ENCODE data around the gene GRIK4.
"Not testable (repeated sequence)": the region's sequence is repeated elsewhere in the genome, so short reads cannot be mapped to it uniquely, and the experiment has no call there.

GRIK4 gene

DNA sequence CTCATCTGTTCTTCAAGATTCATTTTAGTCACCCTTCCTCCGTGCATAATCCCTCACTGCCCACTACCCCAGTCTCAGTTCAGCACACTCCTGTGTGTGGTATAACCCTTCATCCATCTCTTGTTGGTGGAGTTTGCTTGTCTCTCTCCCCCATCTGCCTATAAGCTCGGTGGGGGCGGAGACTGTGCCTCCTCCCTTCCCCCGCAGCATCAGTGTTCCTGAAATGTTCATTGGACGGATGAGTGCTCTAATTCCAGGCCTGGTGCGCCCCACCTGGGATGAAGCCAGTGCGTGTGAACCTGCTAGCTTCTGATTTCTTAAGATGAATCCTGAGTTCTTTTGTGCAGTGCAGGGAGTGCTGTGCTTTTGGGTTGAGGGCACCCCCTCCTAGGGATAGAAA, 100.0 kb downstream of the GRIK4 start:
- no peak for DNase-seq

DNA sequence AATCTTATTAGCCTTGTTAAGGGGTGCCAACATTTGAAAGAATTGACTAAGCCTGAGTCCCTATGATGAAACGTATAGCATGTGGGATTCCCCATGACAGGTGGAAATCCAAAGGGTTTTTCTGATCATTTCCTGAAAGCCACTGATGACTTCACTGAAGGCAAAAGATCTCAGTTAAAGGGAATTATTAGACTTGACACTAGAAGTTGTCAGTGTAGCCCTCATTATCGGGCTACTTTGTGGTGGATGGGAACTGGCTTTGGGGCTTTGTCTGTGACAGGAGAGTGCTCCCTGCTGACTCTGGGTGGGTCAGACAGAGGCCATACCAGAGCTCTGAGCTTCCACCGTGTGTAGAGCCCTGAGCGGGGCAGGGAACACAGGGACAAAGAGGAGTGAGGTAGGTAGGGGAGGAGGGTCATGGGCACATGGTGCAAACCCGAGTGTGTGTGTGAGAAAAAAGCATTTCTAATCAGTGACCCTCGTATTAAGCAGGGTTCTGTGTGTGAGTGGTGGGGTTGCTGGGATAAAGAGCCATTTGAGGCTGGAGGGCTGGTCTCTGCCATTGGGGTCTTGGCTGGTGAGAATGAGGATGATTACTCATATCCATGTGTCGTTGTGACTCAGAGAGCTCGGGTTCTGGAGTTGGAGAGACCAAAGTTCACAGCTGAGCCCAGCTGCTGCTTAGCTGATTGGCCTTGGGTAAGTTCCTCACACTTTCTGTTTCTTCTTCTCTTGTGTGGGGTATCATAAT, 101.1 kb downstream of the GRIK4 start:
- DNase-seq, result no peak

DNA sequence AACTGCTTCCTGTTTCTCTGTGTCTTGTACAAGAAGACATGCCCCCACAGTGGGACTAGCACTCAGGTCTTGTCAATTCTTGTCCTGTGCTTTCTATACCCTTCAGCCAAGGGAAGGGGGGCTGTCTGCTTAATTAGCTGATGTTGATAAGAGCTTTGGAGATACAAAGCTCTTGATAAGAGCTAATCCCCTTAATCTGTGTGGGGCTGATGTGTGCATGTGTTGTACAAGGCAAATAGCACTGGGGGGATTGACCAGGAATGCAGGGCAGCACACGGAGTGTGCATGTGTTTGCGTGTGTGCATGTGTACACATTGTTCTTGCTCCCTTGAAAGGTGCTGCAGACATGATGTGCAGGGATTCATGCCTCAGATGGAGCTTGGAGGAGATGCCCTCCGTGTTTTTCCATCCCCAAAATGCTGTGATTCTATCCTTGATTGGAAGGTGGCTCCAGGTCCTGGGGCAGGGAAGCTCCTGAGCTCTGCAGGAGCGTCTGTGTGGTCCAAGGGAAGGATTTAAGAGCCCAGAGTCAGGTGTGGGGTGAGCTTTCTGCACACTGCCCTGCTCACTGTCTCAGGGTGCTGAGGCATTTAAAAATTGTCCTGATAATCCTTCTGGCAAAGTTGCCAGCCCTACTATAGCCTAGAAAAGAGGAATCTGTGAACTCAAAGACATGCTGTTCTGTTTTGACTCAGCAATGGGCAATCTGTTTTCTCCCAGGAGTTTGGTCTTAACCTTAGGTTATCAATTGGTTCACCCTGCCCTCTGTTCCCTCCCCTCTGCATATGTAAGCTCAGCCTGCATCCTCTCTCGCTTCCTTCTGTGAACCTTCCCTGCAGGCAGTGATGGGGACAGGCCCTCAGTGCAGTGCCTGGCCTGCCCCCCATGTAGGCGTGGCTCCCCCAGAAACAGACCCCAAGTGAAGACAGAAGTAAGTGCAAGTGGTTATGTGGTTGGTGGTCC, 102.0 kb downstream of the GRIK4 start:
- no peak for DNase-seq

DNA sequence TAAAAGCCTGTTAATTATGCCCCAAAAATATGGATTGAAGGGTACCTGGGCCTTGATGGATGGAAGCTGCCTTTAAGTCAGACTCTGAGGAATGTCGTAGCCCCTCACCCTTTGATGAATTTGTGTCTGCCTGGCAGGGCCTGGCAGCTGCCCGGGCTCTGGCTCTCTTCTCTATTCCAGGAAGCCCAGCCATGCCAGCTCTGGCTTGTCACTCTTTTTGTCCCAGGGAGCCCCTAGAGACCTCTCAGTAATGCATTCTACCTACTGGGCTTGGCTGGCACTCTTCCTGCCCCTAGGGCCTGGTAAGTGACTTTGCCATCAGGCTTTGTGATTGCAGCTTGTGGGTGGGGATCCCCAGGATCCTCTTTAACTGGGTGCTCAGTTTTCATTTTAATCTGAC, 103.8 kb downstream of the GRIK4 start:
- no peak for DNase-seq

DNA sequence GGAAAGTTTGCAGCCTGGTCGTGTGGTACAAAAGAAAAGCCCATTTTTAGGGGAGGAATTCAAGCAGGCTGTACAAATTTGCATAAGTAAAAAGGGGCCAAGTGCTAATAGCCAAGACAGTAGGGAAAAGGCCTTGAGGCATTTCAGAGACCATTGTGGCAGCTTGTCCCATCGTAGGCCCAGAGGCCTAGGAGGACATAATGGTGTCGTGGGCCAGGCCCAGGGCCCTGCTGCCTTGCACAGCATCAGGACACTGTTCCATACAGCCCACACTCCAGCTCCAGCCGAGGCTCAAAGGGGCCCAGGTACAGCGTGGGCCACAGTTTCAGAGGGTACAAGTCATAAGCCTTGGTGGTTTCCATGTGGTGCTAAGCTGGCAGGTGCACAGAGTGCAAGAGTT, 106.9 kb downstream of the GRIK4 start:
- no peak for DNase-seq

DNA sequence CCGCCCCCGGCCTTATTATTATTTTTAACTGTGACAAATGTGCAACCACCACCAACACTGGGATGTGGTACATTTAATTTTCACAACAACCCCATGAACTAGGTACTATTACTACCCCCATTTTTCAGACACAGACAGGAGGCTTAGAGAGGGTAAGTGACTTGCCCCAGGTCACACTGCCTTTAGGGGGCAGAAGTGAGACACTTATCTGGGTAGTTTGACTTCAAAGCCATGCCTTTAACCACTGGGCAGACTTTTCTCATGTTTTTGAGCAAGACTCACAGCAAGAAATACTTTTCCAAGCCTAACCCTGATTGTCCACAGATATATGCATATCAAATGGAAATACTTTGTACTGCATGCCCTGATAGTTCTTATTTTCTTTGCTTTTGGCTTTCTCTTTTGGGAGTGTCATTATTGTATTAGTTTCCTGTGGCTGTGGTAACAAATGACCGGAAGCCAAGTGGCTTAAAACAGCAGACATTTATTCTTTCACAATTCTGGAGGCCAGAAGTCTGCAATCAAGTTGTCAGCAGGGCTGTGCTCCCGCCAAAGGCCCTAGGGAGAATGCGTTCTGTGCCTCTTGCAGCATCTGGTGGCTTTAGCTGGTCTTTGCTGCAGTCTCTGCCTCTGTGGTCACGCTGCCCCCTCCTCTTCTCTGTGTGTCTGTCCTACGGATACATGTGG, 110.8 kb downstream of the GRIK4 start:
- no peak for DNase-seq

DNA sequence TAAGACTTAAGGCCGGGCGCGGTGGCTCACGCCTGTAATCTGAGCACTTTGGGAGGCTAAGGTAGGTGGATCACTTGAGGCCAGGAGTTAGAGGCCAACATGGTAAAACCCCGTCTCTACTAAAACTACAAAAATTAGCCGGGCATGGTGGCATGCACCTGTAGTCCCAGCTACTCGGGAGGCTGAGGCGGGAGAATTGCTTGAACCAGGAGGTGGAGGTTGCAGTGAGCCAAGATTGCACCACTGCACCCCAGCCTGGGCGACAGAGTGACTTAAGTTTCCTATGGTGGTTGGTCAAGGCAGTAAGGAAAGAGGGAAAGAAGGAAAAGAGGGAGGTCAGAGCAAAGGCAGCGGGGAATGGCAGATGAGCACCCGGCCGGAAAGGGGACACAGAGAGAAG, 113.4 kb downstream of the GRIK4 start:
- not testable (repeated sequence) for DNase-seq

DNA sequence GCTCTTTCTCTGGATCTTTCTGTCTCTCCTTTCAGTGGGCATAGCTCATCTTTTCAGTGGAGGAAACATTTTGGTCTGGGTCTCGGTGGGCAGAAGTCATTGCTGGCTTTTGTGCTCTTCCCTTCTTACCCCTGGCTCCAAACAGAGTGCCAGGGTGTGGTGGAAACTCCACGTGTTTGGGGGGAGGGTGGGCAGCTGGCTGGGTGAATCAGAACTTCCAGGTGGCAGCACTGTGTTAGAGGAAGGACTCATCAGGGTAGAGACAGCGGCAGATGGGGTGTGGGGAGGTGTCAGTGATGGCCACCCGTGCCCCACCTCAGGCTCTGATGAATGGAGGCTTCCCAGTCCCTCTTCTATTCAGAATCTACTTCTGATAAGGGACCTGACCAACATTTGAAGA, 114.0 kb downstream of the GRIK4 start:
- no peak for DNase-seq

DNA sequence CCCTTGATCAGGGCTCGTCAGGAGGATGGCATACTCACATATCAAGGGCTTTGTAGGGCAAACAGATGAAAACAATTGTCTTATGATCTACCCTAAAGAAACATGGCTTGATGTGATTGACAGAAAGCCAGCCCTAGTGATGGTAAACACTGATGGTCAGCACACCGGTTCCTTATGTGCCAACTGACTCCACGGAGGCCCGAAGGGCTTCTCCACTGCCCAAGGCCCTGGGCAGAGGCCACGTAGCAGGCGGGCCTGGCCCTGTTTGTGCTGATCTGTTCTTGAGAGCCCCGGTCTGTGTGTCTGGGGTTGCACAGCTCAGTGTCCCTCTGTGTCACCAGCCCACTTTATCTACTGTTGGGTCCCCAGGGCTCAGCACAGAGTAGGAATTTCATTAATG, 115.2 kb downstream of the GRIK4 start:
- DNase-seq, result no peak

DNA sequence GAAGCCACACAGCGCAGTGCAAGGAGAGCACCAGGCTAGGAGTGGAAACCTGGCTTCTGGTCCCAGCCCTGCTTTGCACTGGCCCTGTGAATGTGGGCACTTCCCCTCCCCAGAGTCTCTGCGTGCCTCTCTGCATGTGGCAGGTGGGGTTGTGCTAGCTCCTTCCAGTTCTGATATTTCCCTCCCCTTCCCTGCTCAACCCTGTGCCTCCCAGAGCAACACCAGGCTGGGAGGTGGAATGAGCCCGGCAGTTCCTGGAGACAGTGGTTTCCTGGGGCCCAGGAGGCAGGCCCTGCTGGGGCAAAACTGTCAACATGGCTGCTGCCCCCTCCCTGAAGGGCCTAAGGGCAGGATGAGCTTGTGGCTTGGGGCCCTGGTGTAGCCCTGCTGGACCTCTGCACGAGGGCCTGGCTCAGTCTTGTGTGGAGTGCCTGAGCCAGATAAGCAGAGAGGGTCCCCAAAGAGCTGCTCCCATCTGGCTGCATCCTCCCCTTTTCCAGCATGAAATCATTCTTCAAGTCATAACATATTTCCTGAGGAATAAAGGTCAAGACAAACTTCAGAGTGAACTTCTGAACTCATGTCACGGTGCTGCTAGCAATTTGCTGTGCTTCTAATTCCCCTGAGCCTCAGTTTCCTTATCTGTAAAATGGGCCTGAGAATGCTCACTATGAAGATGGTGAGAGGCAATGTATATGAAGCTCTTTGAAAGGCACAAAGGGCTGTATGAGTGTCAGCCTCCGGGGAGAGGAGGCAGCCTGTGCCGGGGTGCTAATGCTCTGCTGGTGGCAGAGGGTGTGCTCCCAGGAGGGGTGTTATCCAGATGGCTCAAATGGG, 116.0 kb downstream of the GRIK4 start:
- no peak for DNase-seq

DNA sequence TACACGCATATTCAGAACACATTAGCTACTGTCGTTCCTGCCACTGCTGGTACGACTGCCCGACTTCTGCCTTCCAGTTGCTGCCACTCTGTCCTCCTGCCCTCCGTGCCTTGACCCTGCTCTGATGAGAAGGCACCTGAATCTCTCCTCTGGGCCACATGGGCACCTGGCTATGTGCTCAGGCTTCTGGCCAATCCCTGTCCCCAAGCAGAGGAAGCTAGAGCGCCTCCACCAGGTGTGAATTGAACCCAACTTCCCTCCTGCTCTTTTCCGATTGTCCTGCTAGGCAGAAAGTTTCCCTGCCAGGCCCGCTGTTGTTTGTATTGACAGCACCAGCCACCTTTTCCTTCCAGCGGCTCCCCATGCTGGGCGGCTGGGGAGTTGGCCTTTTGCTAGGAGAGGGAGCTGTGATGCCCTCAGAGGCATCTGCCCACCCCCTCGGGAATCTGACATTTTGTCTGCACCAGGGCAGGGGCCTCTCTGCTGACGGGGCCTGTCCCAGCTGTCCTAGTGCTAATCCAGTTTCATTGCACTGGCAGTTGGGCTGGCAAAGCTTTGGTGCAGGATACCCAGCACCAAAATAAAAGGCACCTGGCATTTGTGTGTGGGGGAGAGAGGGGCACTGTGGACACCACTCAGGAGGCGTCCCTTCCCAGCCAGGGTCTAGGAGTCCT, 118.0 kb downstream of the GRIK4 start:
- DNase-seq, result no peak

DNA sequence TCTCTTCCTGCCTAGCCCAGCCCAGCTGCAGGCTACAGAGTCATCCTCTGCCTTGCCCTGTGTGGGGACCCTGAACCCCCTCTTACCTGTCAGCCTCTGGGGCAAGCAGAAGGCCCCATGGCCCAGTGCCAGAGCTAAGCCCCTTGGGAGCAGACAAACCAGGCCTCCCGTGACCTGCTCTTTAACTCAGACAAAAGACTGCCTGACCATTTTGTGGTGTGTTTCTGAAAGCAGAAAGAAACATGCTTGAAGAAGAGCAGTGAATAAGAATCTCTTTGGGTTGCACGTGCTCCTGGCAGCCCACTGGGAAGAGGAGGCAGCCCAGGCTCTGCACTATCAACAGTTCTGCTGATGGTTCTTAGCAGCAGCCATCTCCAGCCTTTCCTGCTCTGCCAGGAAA, 118.6 kb downstream of the GRIK4 start:
- DNase-seq, result no peak

DNA sequence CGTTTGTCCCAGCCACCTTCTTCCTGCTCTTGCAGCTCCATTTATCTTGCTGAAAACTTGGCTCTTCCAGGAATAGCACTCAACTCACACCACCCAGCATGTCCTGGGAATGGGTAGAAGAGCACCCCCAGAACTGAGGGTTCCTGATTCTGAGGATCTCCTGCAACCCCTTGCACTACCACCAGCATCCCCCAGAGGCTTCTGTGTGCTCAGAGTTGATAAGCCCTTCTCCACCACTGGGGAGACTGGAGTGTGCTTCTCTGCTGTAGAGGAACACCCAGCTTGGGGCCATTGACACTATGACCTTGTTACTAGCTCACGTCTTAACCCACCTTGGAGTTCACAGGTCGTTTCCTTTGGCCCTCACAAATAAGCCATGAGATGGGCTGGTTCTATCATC, 121.0 kb downstream of the GRIK4 start:
- no peak for DNase-seq

DNA sequence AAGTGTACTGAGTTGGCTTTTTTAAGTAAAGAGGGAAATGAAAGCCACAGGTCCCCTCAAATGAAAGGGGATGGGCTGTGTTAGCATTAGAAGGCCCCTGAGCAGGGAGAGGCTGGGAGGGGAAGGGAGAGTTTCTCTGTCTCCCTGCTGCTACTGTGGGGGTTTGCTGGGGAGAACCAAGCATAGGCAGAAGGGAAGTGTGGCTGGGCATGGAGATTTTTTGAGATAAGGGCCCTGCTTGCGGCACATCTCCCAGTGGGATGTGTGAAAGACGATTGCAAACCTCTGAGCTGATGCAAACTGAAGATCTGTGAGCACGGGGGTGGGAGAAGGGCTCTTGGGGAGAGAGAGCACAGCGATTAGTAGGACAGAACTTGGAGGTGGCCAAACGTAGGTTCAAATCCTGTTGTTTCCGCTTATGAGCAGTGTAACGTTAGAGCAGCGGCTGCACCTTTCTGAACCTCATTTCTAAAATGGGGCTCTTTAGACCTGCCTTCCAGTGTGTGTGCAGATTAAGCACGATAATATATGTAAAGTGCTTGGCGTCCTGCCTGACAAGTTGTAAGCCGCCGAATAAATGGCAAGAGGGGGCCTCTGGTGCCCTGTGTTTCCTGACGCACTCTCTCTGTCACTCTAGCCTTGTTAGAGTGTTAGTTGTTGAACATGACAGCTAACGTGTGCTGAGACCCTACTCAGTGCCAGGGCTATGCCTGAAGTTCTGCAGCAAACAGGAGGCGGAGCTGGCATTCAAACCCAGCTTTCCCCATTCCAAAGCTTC, 122.3 kb downstream of the GRIK4 start:
- no peak for DNase-seq

DNA sequence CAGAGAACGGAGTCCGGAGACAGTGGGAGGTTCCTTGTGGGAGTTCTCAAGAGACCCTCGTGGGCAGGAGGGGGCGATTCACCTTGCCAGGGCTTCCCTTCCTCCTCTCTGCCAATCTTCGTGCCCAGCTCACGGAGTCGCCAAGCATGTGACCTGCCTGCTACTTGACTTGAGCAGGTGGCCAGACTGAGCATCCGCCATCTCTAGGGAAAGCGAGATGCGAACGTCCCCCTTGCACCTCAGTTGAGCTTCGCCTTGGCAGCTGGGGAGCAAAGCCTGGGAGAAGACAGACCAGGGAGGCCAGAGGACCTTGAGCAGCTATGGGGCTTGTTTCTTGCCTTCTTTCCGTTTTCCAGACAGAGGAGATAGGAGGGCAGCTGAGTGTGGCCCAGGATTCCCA, 123.2 kb downstream of the GRIK4 start:
- DNase-seq, result no peak

DNA sequence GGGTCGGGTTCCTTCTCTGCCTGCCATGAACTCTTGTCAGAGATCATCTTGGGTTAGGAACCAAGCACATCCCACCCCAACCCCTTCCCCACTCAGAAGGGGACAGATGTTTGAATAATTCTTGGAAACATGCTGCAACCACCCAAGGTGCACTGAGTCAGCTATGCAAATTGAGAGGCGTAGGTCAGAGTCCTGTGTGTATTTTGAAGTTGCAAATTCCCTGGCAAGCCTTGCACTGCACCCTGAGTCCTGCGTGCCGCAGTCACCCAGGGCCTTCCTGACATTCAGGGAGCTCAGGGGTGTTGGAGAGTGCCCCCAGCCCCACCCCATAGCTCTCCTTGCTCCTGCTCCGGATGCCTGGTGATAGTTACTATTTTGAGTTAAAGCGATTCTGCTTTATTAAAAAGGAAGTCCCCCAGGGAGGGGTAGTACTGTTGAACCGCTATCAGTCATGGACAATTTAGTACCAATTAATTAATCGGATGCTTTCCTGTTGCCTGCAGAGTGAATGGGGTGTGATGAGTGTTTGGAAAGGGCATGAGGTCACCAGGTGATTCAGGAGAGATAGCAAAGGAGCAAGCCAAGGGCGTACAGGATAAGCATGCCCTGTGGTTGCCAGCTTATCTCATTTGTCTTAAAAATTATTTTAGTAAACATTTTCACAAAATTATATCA, 123.7 kb downstream of the GRIK4 start:
- DNase-seq, result no peak

DNA sequence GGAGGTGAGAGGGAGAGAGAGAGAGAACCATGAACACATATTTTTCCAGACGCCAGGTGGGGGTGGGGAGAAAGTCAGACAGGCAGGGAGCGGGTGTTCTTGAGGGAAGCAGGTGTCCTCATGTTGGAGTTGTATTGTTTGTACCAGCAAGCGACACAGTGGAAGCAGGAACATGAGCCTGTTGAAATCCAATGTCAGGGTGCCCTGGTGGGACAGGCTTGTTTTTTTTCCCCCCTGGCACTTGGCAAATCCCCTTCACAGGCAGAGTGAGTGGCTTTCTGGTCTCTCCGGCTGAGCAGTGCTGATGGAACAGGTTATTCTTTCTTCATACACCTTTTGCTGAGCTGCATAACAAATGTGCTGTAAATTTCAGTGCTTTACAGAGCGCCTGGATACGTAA, 125.6 kb downstream of the GRIK4 start:
- no peak for DNase-seq

DNA sequence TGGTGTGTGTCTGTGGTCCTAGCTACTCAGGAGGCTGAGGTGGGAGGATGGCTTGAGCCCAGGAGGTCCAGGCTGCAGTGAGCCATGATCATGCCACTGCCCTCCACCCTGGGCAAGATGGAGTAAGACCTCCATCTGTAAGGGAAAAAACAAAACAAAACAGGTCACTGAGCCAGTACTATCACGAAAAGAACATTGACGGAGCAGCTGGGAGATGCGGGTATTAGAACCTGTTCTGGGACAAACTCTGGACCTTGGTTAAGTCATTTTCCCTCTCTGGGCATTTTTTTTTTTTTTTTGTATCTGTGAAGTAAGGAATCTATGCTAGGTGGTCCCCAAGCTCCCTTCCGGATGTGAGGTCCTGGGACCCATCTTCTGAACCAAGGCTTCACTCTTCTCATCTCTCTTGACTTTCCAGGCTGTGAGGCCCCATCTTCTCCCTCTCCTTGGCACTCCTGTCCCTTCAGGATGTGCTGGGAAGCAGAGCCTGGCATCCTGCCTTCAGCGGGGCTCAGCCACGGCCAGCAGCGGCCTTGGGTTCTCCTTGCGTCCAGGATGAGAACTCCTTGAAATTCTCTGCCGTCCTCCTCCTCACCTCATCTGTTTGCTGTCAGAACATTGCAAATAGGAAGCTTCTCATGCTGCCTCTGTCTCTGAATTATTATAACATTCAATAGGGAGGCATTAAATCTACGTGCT, 130.8 kb downstream of the GRIK4 start:
- no peak for DNase-seq

DNA sequence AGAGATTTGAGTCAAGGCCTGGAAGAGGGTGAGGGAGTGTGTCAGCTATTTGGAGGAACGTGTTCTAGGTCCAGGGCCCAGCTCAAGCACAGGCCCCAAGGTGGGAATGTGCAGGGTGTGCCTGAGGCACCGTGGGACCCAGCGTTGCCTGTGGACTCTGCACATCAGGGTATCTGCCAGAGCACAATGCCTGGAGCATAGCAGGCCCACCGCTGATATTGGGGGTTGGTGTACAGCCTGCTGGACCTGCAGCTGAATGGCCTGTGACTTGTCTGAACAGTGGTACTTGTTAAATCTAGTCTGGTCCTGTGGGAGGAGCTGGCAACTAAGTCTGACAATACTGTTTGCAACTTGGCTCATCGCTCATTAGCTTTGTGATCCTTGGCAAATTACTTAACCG, 131.7 kb downstream of the GRIK4 start:
- DNase-seq, result no peak

DNA sequence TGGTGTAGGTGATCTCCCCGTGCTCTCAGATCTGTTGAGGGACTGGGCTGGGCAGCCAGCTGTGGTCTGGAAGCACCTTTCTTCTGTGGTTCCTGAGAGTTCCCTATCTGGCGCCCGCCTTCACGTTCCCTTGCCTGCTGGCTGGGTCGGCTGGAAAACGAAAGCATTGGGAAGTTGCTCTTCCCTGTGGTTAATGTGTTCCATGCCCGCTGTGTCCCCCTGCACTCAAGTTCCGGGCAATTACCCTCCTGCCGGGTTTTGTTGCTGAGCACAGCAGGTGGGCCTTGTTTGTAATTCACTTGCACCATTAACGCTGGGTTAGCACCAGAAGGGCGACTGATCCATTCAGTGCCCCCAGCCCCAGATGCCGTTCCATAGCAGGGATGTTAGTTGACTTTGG, 134.1 kb downstream of the GRIK4 start:
- no peak for DNase-seq
